ENCODE measurements around the gene LAIR2.
"Not testable (repeated sequence)": the region's sequence is repeated elsewhere in the genome, so short reads cannot be mapped to it uniquely, and the experiment has no call there.

LAIR2 gene

DNA sequence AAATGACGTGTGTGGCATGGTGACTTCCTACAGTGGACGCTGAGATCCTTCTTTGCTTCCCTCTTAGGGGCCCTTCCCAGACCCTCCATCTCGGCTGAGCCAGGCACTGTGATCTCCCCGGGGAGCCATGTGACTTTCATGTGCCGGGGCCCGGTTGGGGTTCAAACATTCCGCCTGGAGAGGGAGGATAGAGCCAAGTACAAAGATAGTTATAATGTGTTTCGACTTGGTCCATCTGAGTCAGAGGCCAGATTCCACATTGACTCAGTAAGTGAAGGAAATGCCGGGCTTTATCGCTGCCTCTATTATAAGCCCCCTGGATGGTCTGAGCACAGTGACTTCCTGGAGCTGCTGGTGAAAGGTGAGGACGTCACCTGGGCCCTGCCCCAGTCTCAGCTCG lies 5.2 kb downstream of the LAIR2 start:
- TF ChIP-seq, protein P1, sequence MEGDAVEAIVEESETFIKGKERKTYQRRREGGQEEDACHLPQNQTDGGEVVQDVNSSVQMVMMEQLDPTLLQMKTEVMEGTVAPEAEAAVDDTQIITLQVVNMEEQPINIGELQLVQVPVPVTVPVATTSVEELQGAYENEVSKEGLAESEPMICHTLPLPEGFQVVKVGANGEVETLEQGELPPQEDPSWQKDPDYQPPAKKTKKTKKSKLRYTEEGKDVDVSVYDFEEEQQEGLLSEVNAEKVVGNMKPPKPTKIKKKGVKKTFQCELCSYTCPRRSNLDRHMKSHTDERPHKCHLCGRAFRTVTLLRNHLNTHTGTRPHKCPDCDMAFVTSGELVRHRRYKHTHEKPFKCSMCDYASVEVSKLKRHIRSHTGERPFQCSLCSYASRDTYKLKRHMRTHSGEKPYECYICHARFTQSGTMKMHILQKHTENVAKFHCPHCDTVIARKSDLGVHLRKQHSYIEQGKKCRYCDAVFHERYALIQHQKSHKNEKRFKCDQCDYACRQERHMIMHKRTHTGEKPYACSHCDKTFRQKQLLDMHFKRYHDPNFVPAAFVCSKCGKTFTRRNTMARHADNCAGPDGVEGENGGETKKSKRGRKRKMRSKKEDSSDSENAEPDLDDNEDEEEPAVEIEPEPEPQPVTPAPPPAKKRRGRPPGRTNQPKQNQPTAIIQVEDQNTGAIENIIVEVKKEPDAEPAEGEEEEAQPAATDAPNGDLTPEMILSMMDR (IDR thresholded peaks at IDR 0.05; ENCODE audit: insufficient read depth, low read depth, low read length, missing control alignments) = no peak
- H3K4me3 ChIP-seq (ENCODE audit: low read length) = no peak overlapping the region
- DNase-seq (ENCODE audit: low read depth) = no peak

DNA sequence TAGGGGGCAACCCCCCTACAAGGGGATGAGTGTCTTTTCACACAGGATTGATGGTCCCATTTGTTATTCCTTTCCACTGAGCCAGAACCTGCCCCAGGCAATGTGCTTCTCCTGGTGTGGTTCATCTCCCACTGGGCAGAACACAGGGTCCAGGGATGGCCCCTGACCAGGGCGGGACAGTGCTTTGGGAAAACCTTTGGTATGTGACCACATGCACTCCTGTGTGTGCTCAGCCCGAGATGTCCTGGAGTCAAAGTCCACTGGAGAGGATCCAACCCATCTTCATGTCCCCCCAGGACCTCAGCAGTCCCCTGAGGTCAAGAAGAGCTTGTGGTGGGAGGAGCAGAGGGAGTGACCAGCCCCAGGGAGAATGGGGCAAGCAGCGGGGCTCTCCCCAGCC lies 5.9 kb downstream of the LAIR2 start:
- not testable (repeated sequence) for DNase-seq (ENCODE audit: low read depth)

DNA sequence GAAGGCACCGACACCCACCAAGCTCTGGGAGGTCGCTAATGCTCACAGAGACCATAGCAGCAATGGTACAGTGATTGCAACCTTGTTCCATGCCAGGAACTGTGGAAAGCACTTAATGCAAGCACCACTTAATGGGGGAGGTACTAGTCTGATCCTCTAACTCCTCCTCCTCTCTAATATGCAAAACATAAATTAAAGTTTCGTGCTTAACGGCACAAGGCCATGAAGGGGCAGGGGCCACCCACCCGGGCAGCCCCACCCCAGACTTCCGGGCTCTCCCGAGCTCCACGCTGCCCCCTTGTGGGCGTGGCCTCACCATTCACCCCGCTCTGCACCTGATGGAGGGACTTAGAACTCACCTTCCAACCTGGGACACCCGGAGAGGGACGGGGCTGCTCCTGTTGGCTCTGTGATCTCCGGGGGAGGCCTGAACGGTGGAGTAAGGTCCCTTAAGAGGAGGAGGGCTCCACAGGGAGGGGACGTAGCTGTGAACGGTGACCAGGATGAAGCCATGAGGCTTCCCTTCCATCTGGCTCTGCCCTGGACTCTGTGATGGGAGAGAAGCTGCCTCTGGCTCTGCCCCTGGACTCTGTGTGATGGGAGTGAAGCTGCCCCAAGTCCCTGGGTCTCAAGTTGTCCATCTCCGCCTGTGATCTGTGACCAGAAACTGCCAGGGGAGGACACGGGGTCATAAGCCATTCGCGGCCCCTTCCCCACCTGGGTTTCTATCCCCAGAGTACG lies 6.7 kb downstream of the LAIR2 start:
- H3K4me3 ChIP-seq (ENCODE audit: low read length); DNase-seq (ENCODE audit: low read depth): not testable (repeated sequence)

More for the DNA sequence above, 5.9 kb downstream of the LAIR2 start:
- not testable (repeated sequence) for H3K4me3 ChIP-seq (ENCODE audit: low read length)

DNA sequence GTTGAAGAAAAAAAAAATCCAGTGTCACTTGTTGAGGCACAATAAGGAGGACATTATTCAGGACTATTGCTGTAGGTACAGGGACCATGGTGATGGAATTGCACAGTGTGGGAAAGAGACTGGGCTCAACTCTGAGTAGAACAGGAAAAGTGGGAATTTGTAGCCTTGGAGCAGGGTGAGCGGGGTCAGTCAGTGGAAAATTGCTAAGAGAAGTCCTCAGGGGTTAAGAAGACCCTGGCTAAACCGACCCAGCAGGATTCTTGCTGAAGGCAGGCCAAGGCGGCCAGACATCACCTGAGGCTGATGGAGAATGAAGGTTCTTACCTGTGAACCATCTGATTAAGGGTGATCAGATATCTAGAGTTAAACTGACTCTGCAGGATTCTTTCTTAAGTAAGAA lies 12.5 kb downstream of the LAIR2 start:
- TF ChIP-seq, protein P1 (IDR thresholded peaks at IDR 0.05; ENCODE audit: insufficient read depth, low read depth, low read length, missing control alignments) = no peak
- no peak overlapping the region for H3K4me3 ChIP-seq (ENCODE audit: low read length)
- DNase-seq (ENCODE audit: low read depth) = no peak

DNA sequence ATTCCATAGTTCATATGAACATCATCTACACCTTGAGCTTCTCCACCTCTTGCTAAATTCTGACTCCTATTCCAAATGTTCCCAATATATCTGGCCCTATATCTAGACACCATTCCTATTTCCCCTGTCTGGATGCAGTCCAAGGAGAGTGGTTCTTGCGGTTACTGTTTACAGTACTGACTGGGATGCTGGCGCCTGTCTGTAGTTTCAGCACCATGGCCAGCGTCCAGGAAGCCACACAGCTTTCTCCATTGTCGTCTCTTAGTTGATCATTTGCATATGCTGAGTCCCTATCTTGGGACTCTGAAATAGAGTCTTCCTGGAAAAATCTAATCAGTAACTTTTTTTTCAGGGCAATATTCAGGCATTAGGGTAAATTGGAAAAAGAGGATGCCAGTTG lies 14.9 kb downstream of the LAIR2 start:
- DNase-seq (ENCODE audit: low read depth) = peak; percentile 40
- H3K4me3 ChIP-seq (ENCODE audit: low read length) = no peak overlapping the region
- TF ChIP-seq, protein P1 (IDR thresholded peaks at IDR 0.05; ENCODE audit: insufficient read depth, low read depth, low read length, missing control alignments) = no peak

DNA sequence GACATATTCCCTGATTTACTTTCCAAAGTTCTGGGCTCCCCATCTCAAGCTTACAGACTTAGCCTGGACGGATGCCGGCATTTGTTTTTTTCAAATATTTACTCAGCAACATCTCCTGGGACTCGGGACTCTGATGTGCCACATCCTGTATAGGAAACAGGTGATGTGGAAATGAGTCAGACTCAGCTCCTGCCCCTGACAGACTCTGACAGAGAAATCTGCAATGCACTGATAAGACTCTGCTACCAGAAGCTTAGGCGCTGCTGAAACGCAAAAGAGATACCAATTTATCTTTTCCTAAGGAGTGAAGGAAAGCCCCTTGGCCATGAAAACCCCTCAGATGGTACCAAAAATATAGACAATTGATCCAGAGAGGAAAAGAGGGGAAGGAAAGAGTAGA lies 16.2 kb downstream of the LAIR2 start:
- H3K4me3 ChIP-seq (ENCODE audit: low read length) = no peak overlapping the region
- TF ChIP-seq, protein P1 (IDR thresholded peaks at IDR 0.05; ENCODE audit: insufficient read depth, low read depth, low read length, missing control alignments) = no peak
- peak; percentile 2 for DNase-seq (ENCODE audit: low read depth)

DNA sequence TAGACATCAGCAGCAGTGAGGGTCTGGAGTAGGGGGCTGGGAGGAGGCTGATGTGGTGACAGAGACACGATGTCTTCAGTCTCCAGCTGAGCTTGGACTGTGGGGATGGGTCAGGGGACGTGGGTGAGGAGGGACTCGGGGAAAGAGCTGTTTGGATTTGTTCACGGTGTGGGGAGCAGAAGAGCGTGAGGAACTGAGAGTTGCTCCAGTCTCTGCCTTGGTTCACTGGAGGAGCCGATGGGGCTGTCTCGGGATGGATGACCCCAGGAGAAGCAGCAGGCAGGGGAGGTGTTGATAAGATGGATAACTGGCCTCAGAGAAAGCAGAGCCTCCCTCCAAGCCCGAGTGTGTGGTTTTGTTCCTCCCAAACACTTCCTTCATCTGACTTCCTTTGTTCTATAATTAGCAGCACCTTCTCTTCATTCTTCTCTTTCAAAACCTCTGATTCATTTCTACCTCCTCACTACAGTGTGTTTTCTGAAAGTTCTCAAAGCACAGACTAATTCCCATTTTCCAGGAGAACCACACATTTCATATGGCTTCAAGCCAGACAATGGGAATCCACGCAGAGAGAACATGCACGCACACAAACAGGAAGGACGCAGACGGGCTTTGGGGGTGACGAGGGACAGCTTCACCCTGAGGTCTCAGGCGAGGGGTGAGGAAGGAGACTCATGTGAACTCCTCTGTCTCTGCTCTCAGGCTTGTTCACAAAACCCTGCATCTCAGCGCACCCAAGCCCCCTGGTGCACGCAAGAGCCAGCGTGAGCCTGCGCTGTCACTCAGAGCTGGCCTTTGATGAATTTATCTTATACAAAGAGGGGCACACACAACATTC lies 18.6 kb downstream of the LAIR2 start:
- TF ChIP-seq, protein P1 (IDR thresholded peaks at IDR 0.05; ENCODE audit: insufficient read depth, low read depth, low read length, missing control alignments) = no peak
- no peak overlapping the region for H3K4me3 ChIP-seq (ENCODE audit: low read length)
- no peak for DNase-seq (ENCODE audit: low read depth)

All from epithelial cell of esophagus (primary cell).